HG03196 (cell line): Measurements from ENCODE around the gene LYRM1.
"Not testable (repeated sequence)": the region's sequence is repeated elsewhere in the genome, so short reads cannot be mapped to it uniquely, and the experiment has no call there.

ENCODE experiments used
- ATAC-seq: cut with Tn5 transposase; IDR thresholded peaks from one replicate; pipeline ENCODE4 v1.9.1; 2021; ENCODE audit not compliant: unreplicated experiment

The LYRM1 gene

GRCh38 chr16:20973201-20973600 lies 72.6 kb downstream of the LYRM1 start:
- ATAC-seq, result not testable (repeated sequence)
